Hypothalamus (tissue), 51 donors: ENCODE measurements around the gene WDR90.

Experiments used
- DNase-seq, 51 donors: peaks; one replicate each; lab custom pipeline; 2025; lab: John Stamatoyannopoulos, UW

Gene WDR90

GRCh38 chr16:716200-716568, 67.0 kb downstream of the WDR90 start:
- peak; percentile 35 to 96 (median 85) for DNase-seq

DNA sequence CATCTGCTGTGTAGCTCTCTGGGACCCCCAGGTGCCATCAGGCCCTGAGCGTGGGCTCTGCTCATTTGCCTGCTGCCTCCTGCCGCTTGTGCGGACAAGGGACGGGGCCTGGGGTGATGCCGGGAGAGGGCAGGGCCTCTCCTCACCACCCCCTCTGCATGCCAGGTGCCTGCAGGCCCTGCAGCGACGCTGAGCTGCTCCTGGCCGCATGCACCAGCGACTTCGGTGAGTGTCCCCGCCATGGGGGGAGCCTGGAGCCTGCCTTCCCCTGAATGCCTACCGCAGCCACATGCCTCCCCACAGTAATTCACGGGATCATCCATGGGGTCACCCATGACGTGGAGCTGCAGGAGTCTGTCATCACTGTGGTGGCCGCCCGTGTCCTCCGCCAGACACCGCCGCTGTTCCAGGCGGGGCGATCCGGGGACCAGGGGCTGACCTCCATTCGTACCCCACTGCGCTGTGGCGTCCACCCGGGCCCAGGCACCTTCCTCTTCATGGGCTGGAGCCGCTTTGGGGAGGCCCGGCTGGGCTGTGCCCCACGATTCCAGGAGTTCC, 67.7 kb downstream of the WDR90 start:
- DNase-seq, result no peak
